ENCODE data around the gene METTL1. TPM values are rescaled to one million over a fixed set of nuclear protein-coding genes. Genes with fewer than 3 reads are reported as not detected.

Gene METTL1
- total and polyA plus RNA-seq, 9 of the 15 experiments (the other 6 are each of a cell fraction or from before 2014, with no cell fraction given): 12.6 to 65.9 (median 39.2) TPM

- TF ChIP-seq E2F6 (IDR thresholded peaks at IDR 0.05; ENCODE audit: borderline replicate concordance in 1 of 2, extremely low read depth in 1 of 2, insufficient read depth in 1 of 2, insufficient read length in 1 of 2, low read depth in 1 of 2, low read length in 1 of 2, poor library complexity in 1 of 2, severe bottlenecking in 1 of 2): peak in 1 of 2 experiments; percentile 53
- TF ChIP-seq DPF2 (IDR thresholded peaks at IDR 0.05): peak; percentile 47; the same call in 1 of the 2 replicates
- TF ChIP-seq GTF2E2 (tag; IDR thresholded peaks at IDR 0.05): peak; percentile 75; the same call in 1 of the 2 replicates
- peak; percentile 80 for TF ChIP-seq USF1 (CRISPR knock-in tag; IDR thresholded peaks at IDR 0.05)
- TF ChIP-seq SMARCA4 (IDR thresholded peaks at IDR 0.05): no peak
- TF ChIP-seq ZNF696 (CRISPR knock-in tag; conservative IDR thresholded peaks at IDR 0.05): no peak
- TF ChIP-seq ZBTB33 (CRISPR knock-in tag; IDR thresholded peaks at IDR 0.05): no peak; the same call in 1 of the 2 replicates
- TF ChIP-seq MTA2 (IDR thresholded peaks at IDR 0.05; ENCODE audit: low read depth): no peak
- no peak for TF ChIP-seq DLX4 (CRISPR knock-in tag; IDR thresholded peaks at IDR 0.05)
- no peak for TF ChIP-seq ZNF668 (CRISPR knock-in tag; IDR thresholded peaks at IDR 0.05)
- TF ChIP-seq NCOR1 (IDR thresholded peaks at IDR 0.05): peak; percentile 18; the same call in 1 of the 2 replicates
- no peak for TF ChIP-seq YBX1 (IDR thresholded peaks at IDR 0.05)
- TF ChIP-seq HNRNPK (IDR thresholded peaks at IDR 0.05; ENCODE audit: low read depth, low read length, poor library complexity, severe bottlenecking): no peak
- no peak; the same call in 1 of the 2 replicates for TF ChIP-seq ZNF431 (CRISPR knock-in tag; IDR thresholded peaks at IDR 0.05)
- TF ChIP-seq ZNF395 (CRISPR knock-in tag; IDR thresholded peaks at IDR 0.05): no peak; the same call in none of the 2 replicates
- TF ChIP-seq MITF (IDR thresholded peaks at IDR 0.05): no peak
- TF ChIP-seq NONO (IDR thresholded peaks at IDR 0.05; ENCODE audit: low read depth in 2 of 2, low read length in 1 of 2): no peak; a peak in 1 of 4 replicates
- no peak for TF ChIP-seq CHD4 (IDR thresholded peaks at IDR 0.05; ENCODE audit: insufficient read depth, insufficient replicate concordance, low read depth, low read length, poor library complexity, severe bottlenecking)
- no peak for TF ChIP-seq MYBL2 (IDR thresholded peaks at IDR 0.05; ENCODE audit: low read depth)
- no peak for TF ChIP-seq MYBL2 (CRISPR knock-in tag; IDR thresholded peaks at IDR 0.05; ENCODE audit: borderline replicate concordance)
- TF ChIP-seq SRSF1 (IDR thresholded peaks at IDR 0.05; ENCODE audit: low read depth, low read length): 0 out of 2 replicates have a peak, but pooled peaks have one; percentile 49
Measured at GRCh38 chr12:57771873-57772428, at the start of gene METTL1 (continued).

Data from K562 (cell line).